H1 (cell line): ENCODE data around the gene EEIG2.

Source experiments
- BRCA1 ChIP-seq: IDR thresholded peaks from 2 replicates; pipeline ENCODE4 v1.6.1; 2012; ENCODE audit warnings: low read depth, low read length, improper control_type of control experiment
- CBX5 ChIP-seq: fragments of 300-800, 300-1000 bp; sonication (generic); IDR thresholded peaks from 2 replicates; pipeline ENCODE4 v1.7.1; 2016; ENCODE audit warnings: antibody characterized with exemption, low read length, low read depth
- CTCF ChIP-seq, 3 experiments: IDR thresholded peaks; 1 replicate in 2 of 3; 2 replicates in 1 of 3; pipeline versions ENCODE4 v1.5.1 to v1.6.1; 2011; ENCODE audit warnings: low read length in 3 of 3, mild to moderate bottlenecking in 3 of 3, inconsistent platforms in 2 of 3, low read depth in 1 of 3, moderate library complexity in 1 of 3; ENCODE audit not compliant: insufficient read depth in 1 of 3; ENCODE audit errors: control extremely low read depth in 1 of 3
- EP300 ChIP-seq, 2 experiments: IDR thresholded peaks; 1 replicate in 1 of 2; 2 replicates in 1 of 2; pipeline ENCODE4 v1.6.1; 2011 to 2012; ENCODE audit warnings: low read depth in 2 of 2, low read length in 2 of 2, mild to moderate bottlenecking in 2 of 2, borderline replicate concordance in 1 of 2, inconsistent platforms in 1 of 2, moderate library complexity in 1 of 2
- JUND ChIP-seq: IDR thresholded peaks from 2 replicates; pipeline ENCODE4 v1.6.1; 2011; ENCODE audit warnings: mild to moderate bottlenecking, improper control_type of control experiment, low read length
- NRF1 ChIP-seq: IDR thresholded peaks from 2 replicates; pipeline ENCODE4 v1.6.1; 2011; ENCODE audit warnings: mild to moderate bottlenecking, low read depth, low read length, improper control_type of control experiment
- SP2 ChIP-seq: IDR thresholded peaks from 2 replicates; pipeline ENCODE4 v1.6.1; 2012; ENCODE audit warnings: mild to moderate bottlenecking, low read length, inconsistent platforms
- TEAD4 ChIP-seq: IDR thresholded peaks from 2 replicates; pipeline ENCODE4 v1.6.1; 2012; ENCODE audit warnings: low read depth, low read length, inconsistent platforms, mixed read lengths
- YY1 ChIP-seq: IDR thresholded peaks from 2 replicates; pipeline ENCODE4 v1.6.1; 2011; ENCODE audit warnings: low read depth, mild to moderate bottlenecking, low read length

- TF ChIP-seq EP300 (IDR thresholded peaks at IDR 0.05; ENCODE audit: borderline replicate concordance in 1 of 2, low read depth in 2 of 2, low read length in 2 of 2), result no peak
- TF ChIP-seq CTCF (IDR thresholded peaks at IDR 0.05; ENCODE audit: control extremely low read depth in 1 of 3, insufficient read depth in 1 of 3, low read depth in 1 of 3, low read length in 3 of 3), result no peak
- no peak for TF ChIP-seq SP2
- TF ChIP-seq BRCA1, result no peak
- TF ChIP-seq CBX5, result no peak
- no peak for TF ChIP-seq NRF1
- TF ChIP-seq YY1, result no peak
- no peak for TF ChIP-seq TEAD4
- no peak for TF ChIP-seq JUND
These were observed 11.1 kb downstream of the EEIG2 start for GRCh38 chr1:108570998-108571401.
